ENCODE measurements around the gene CTSW. TPM values are rescaled to one million over a fixed set of nuclear protein-coding genes. Genes with fewer than 3 reads are reported as not detected.
A peak's percentile ranks its signal among the peaks of the same experiment; 100 is the strongest.

Gene CTSW
- total and polyA plus RNA-seq, 2 of the 4 experiments (the other 2 are of a cell fraction) = 0.07 to 0.18 TPM

DNA sequence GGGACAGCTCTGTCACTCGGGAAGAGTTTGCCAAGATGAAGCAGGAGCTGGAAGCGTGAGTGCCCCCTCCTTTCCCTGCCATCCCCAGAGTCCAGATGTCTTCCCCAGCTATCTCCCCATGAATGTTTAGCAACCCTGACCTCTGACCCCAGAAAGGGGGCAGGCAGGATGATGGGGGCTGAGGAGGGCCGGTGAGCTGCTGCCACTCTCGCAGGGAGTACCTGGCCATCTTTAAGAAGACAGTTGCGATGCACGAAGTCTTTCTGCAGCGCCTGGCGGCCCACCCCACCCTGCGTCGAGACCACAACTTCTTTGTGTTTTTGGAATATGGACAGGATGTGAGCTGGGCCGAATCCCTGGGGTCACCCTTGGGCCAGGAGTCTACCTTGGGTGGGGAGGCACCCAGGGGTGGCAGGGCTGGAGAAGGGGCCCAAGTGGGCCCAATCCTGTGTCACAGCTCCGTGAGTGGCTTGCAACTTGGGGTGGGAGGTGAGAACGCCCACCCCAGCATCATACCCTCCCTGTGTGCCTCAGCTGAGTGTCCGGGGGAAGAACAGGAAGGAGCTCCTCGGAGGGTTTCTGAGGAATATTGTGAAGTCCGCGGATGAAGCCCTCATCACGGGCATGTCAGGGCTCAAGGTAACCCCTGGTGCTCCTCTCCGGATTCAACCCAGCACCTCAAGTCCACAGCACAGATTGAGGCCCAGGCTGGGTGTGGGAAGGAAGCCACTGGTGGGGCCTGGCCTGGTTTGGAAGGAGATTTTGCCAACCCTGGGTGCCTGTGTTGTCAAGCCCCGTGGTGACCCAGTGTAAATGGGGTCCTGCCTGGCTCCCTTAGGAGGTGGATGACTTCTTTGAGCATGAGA is 29.2 kb upstream of the CTSW start:
- Histone ChIP-seq H3K18ac (ENCODE audit: low read depth, low read length) (no peak overlapping the region), H4K20me1 (ENCODE audit: insufficient read depth, low read length) (peaks cover 55% of the 10 kb centered on the region), H3K9me3 (ENCODE audit: control insufficient read depth, insufficient read depth, low read length) (no peaks in the 10 kb centered on the region), H3K27ac (ENCODE audit: insufficient read depth, low read length) (no peak overlapping the region), H2BK15ac (ENCODE audit: low read depth, low read length) (no peak overlapping the region), H3K9me1 (ENCODE audit: insufficient read depth, low read length) (peaks cover 20% of the 10 kb centered on the region), H3K4ac (ENCODE audit: low read depth, low read length) (no peak overlapping the region), H2BK120ac (ENCODE audit: low read depth, low read length) (no peak overlapping the region), H2AK5ac (ENCODE audit: low read depth, low read length) (no peak overlapping the region), H3K4me2 (ENCODE audit: low read depth, low read length) (no peak overlapping the region), H3K14ac (replicated peaks; ENCODE audit: low read depth, low read length) (no peak overlapping the region), H3K56ac (ENCODE audit: extremely low read depth, insufficient read depth, low read length) (no peak overlapping the region), H2BK20ac (ENCODE audit: low read depth, low read length) (no peak overlapping the region), H4K8ac (ENCODE audit: low read depth in 2 of 2, low read length in 2 of 2) (no peak overlapping the region), H3K36me3 (ENCODE audit: control insufficient read depth, insufficient read depth, low read length) (peaks cover 46% of the 10 kb centered on the region), H2BK5ac (ENCODE audit: low read depth, low read length, poor library complexity, severe bottlenecking) (no peak overlapping the region), H2AFZ (replicated peaks; ENCODE audit: low read length, poor library complexity) (no peak overlapping the region), H3K9ac (ENCODE audit: low read depth, low read length) (no peak overlapping the region), H4K5ac (ENCODE audit: low read depth, low read length) (no peak overlapping the region), H3K27me3 (ENCODE audit: control insufficient read depth, insufficient read depth, low read length) (no peaks in the 10 kb centered on the region), H3K23ac (ENCODE audit: low read depth, low read length) (no peak overlapping the region), H3K4me1 (ENCODE audit: control insufficient read depth, insufficient read depth, low read length) (no peaks in the 10 kb centered on the region; the same call in 1 of the 2 replicates), H4K91ac (ENCODE audit: insufficient read depth, low read depth, low read length) (no peak overlapping the region), H2AK9ac (replicated peaks; ENCODE audit: low read depth, low read length, poor library complexity) (no peak overlapping the region), H3K4me3 (ENCODE audit: insufficient read depth, low read depth, low read length) (no peak overlapping the region), H3K79me1 (ENCODE audit: low read depth in 1 of 2, low read length in 2 of 2) (peaks cover 20 to 41% of the 10 kb centered on the region in 2 experiments)
- WGBS, 2 experiments (ENCODE audit: extremely low coverage in 2 of 2, insufficient read length in 1 of 2) = 83% methylated on average over 7 of the region's 20 CpGs; no CpG with 5 or more reads in 1 of the 2 experiments
- in situ Hi-C loops (cut with MboI; ENCODE audit: low sequenced_read_pairs) = no loop called here
- peak; percentile 15 for ATAC-seq (ENCODE audit: low read depth)
- ChIA-PET POLR2A (ENCODE audit: unreplicated experiment) (interaction anchor here (0.5 kb wide), 1 partner anchor 11 kb away, joined by 3 read pairs; no protein-coding TSS in a partner anchor), CTCF (interaction anchor here (1.1 kb wide), 1 partner anchor 13 kb away, joined by 3 read pairs; no protein-coding TSS in a partner anchor)
- BruUV-seq (replicated peaks) = no TSS peak
- no peak for DNase-seq
- dilution Hi-C loops (cut with HindIII; ENCODE audit: low sequenced_read_pairs, unreplicated experiment) = no loop called here
- intact Hi-C loops (cut with micrococcal nuclease) = no loop called here
- TF ChIP-seq CEBPB (IDR thresholded peaks at IDR 0.05; ENCODE audit: low read depth, low read length) (no peak), USF2 (IDR thresholded peaks at IDR 0.05; ENCODE audit: low read depth, low read length) (no peak), RFX5 (IDR thresholded peaks at IDR 0.05; ENCODE audit: low read depth, low read length) (no peak), SMC3 (IDR thresholded peaks at IDR 0.05; ENCODE audit: low read depth, low read length) (no peak), FOS (IDR thresholded peaks at IDR 0.05; ENCODE audit: low read depth, low read length) (no peak), RAD21 (IDR thresholded peaks at IDR 0.05; ENCODE audit: low read length) (no peak), MXI1 (IDR thresholded peaks at IDR 0.05; ENCODE audit: borderline replicate concordance, low read depth, low read length) (no peak), NFE2L2 (IDR thresholded peaks at IDR 0.05; ENCODE audit: low read depth, low read length) (no peak), POLR2A (IDR thresholded peaks at IDR 0.05; ENCODE audit: low read depth, low read length) (no peak), MAZ (IDR thresholded peaks at IDR 0.05; ENCODE audit: borderline replicate concordance, low read depth, low read length) (no peak), MAFK (IDR thresholded peaks at IDR 0.05; ENCODE audit: low read depth, low read length) (no peak), CHD1 (IDR thresholded peaks at IDR 0.05; ENCODE audit: low read depth, low read length) (no peak), BHLHE40 (IDR thresholded peaks at IDR 0.05; ENCODE audit: low read depth, low read length) (no peak), ELK1 (IDR thresholded peaks at IDR 0.05; ENCODE audit: borderline replicate concordance, low read depth, low read length) (no peak)
- TF ChIP-seq, protein P1, sequence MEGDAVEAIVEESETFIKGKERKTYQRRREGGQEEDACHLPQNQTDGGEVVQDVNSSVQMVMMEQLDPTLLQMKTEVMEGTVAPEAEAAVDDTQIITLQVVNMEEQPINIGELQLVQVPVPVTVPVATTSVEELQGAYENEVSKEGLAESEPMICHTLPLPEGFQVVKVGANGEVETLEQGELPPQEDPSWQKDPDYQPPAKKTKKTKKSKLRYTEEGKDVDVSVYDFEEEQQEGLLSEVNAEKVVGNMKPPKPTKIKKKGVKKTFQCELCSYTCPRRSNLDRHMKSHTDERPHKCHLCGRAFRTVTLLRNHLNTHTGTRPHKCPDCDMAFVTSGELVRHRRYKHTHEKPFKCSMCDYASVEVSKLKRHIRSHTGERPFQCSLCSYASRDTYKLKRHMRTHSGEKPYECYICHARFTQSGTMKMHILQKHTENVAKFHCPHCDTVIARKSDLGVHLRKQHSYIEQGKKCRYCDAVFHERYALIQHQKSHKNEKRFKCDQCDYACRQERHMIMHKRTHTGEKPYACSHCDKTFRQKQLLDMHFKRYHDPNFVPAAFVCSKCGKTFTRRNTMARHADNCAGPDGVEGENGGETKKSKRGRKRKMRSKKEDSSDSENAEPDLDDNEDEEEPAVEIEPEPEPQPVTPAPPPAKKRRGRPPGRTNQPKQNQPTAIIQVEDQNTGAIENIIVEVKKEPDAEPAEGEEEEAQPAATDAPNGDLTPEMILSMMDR (conservative IDR thresholded peaks at IDR 0.05; ENCODE audit: low read depth, low read length) = no peak

Measured in IMR-90 (cell line).